Neural progenitor cell (in vitro differentiated cells): ENCODE data around the gene SEMA4G. TPM values are rescaled to one million over a fixed set of nuclear protein-coding genes. Genes with fewer than 3 reads are reported as not detected.

Experiments
- DNase-seq: peaks from one replicate; pipeline ENCODE4 v3.0.0-alpha.2; 2016; ENCODE audit warnings: low spot score
- H2AFZ ChIP-seq: fragments of 200-600 bp; sonication (generic); replicated peaks from 2 replicates; pipeline ENCODE4 v1.6.1; 2016; ENCODE audit warnings: antibody characterized with exemption
- H3F3A ChIP-seq: fragments of 200-600 bp; sonication (generic); 2 replicates; pipeline ENCODE4 v1.6.1; 2016; ENCODE audit warnings: antibody characterized with exemption, low read depth
- H3K27ac ChIP-seq: fragments of 200-600 bp; sonication (generic); 2 replicates; pipeline ENCODE4 v1.5.1; 2016; ENCODE audit warnings: mild to moderate bottlenecking
- H3K27me3 ChIP-seq: fragments of 200-600 bp; sonication (generic); 2 replicates; pipeline ENCODE4 v1.6.1; 2016; ENCODE audit warnings: mild to moderate bottlenecking, moderate library complexity
- H3K36me3 ChIP-seq: fragments of 200-600 bp; sonication (generic); 2 replicates; pipeline ENCODE4 v1.5.1; 2016
- H3K4me1 ChIP-seq: fragments of 200-600 bp; sonication (generic); 2 replicates; pipeline ENCODE4 v1.6.1; 2016; ENCODE audit warnings: mixed run types
- H3K4me2 ChIP-seq: fragments of 200-600 bp; sonication (generic); 2 replicates; pipeline ENCODE4 v1.6.1; 2016
- H3K4me3 ChIP-seq: fragments of 200-600 bp; sonication (generic); 2 replicates; pipeline ENCODE4 v1.5.1; 2016
- H3K79me2 ChIP-seq: fragments of 200-600 bp; sonication (generic); 2 replicates; pipeline ENCODE4 v1.6.1; 2016; ENCODE audit warnings: low read depth
- H3K9ac ChIP-seq: fragments of 200-600 bp; sonication (generic); 2 replicates; pipeline ENCODE4 v1.6.1; 2016
- H3K9me3 ChIP-seq: fragments of 200-600 bp; sonication (generic); 2 replicates; pipeline ENCODE4 v1.5.1; 2016; ENCODE audit warnings: low read depth
- H4K20me1 ChIP-seq: fragments of 200-600 bp; sonication (generic); 2 replicates; pipeline ENCODE4 v1.6.1; 2016; ENCODE audit warnings: low read depth
- H3K27ac Mint-ChIP-seq: 3 replicates; pipeline ENCODE4 v1.8.0; 2021; ENCODE audit warnings: mixed read lengths
- H3K27me3 Mint-ChIP-seq: 2 replicates; pipeline ENCODE4 v1.8.0; 2022; ENCODE audit warnings: low read depth, mild to moderate bottlenecking, inconsistent platforms, moderate library complexity, mixed read lengths; ENCODE audit not compliant: insufficient read depth
- H3K36me3 Mint-ChIP-seq: 3 replicates; pipeline ENCODE4 v1.8.0; 2021; ENCODE audit warnings: mixed read lengths
- H3K4me1 Mint-ChIP-seq: 3 replicates; pipeline ENCODE4 v1.8.0; 2021; ENCODE audit warnings: mixed read lengths
- H3K4me3 Mint-ChIP-seq: 3 replicates; pipeline ENCODE4 v1.8.0; 2021; ENCODE audit warnings: mild to moderate bottlenecking, moderate library complexity, mixed read lengths
- H3K9me3 Mint-ChIP-seq: 3 replicates; pipeline ENCODE4 v1.8.0; 2020; ENCODE audit warnings: mixed read lengths
- CTCF ChIP-seq: fragments of 200-600 bp; sonication (generic); IDR thresholded peaks from 2 replicates; pipeline ENCODE4 v1.5.1; 2017; ENCODE audit warnings: antibody characterized with exemption, mild to moderate bottlenecking
- EZH2 ChIP-seq: fragments of 200-600 bp; sonication (generic); IDR thresholded peaks from 2 replicates; pipeline ENCODE4 v1.6.1; 2017; ENCODE audit warnings: antibody characterized with exemption, mild to moderate bottlenecking, moderate library complexity
- EZH2phosphoT487 ChIP-seq: fragments of 200-600 bp; sonication (generic); IDR thresholded peaks from 2 replicates; pipeline ENCODE4 v1.6.1; 2017; ENCODE audit warnings: antibody characterized with exemption
- total RNA-seq: library from RNA; depleted of rRNA; stranded (reverse); fragments of >200 nt; gene quantifications from 2 replicates; pipeline ENCODE4 v1.2.3, GENCODE V29; 2015; ENCODE audit warnings: low replicate concordance

Gene SEMA4G
- total RNA-seq, 1 donor from 2014 or later, result 2.3 TPM

GRCh38 chr10:100977436-100977835, 8.1 kb downstream of the SEMA4G start:
- Histone ChIP-seq H3K9me3 (no peaks in the 10 kb centered on the region), H4K20me1 (no peaks in the 10 kb centered on the region), H2AFZ (no peak overlapping the region), H3K36me3 (no peaks in the 10 kb centered on the region), H3K4me1 (no peaks in the 10 kb centered on the region), H3K9ac (no peak overlapping the region), H3K79me2 (no peaks in the 10 kb centered on the region), H3K27me3 (no peaks in the 10 kb centered on the region), H3K27ac (no peak overlapping the region), H3K4me2 (no peak overlapping the region), H3K4me3 (no peak overlapping the region), H3F3A (no peaks in the 10 kb centered on the region)
- Mint-ChIP-seq H3K4me1 (peaks cover 4% of the 10 kb centered on the region), H3K27ac (no peak overlapping the region), H3K27me3 (peaks cover 12% of the 10 kb centered on the region), H3K36me3 (peaks cover 12% of the 10 kb centered on the region), H3K4me3 (no peak overlapping the region), H3K9me3 (no peaks in the 10 kb centered on the region)
- no peak for DNase-seq
- TF ChIP-seq EZH2 (no peak), EZH2phosphoT487 (no peak), CTCF (no peak)

GRCh38 chr10:100978121-100978900, 9.0 kb downstream of the SEMA4G start:
- Histone ChIP-seq H3K79me2 (no peaks in the 10 kb centered on the region), H3K9ac (no peak overlapping the region), H3F3A (no peaks in the 10 kb centered on the region), H3K27me3 (no peaks in the 10 kb centered on the region), H3K36me3 (no peaks in the 10 kb centered on the region), H3K4me1 (no peaks in the 10 kb centered on the region), H3K9me3 (no peaks in the 10 kb centered on the region), H3K4me2 (no peak overlapping the region), H4K20me1 (no peaks in the 10 kb centered on the region), H2AFZ (no peak overlapping the region), H3K4me3 (no peak overlapping the region), H3K27ac (no peak overlapping the region)
- Mint-ChIP-seq H3K9me3 (no peaks in the 10 kb centered on the region), H3K36me3 (peaks cover 16% of the 10 kb centered on the region), H3K27me3 (peaks cover 11% of the 10 kb centered on the region), H3K27ac (no peak overlapping the region), H3K4me1 (no peaks in the 10 kb centered on the region), H3K4me3 (no peak overlapping the region)
- no peak for DNase-seq
- TF ChIP-seq EZH2phosphoT487 (no peak), CTCF (no peak), EZH2 (no peak)

GRCh38 chr10:100978901-100979195, 9.5 kb downstream of the SEMA4G start:
- no peak for DNase-seq
- Mint-ChIP-seq H3K27me3 (peaks cover 10% of the 10 kb centered on the region), H3K4me3 (no peak overlapping the region), H3K4me1 (no peaks in the 10 kb centered on the region), H3K9me3 (no peaks in the 10 kb centered on the region), H3K36me3 (peaks cover 16% of the 10 kb centered on the region), H3K27ac (no peak overlapping the region)
- Histone ChIP-seq H3K27ac (no peak overlapping the region), H2AFZ (no peak overlapping the region), H3K4me2 (no peak overlapping the region), H3K4me1 (no peaks in the 10 kb centered on the region), H3K9ac (no peak overlapping the region), H3K36me3 (no peaks in the 10 kb centered on the region), H3K79me2 (no peaks in the 10 kb centered on the region), H3K9me3 (no peaks in the 10 kb centered on the region), H3F3A (no peaks in the 10 kb centered on the region), H3K27me3 (no peaks in the 10 kb centered on the region), H3K4me3 (no peak overlapping the region), H4K20me1 (no peaks in the 10 kb centered on the region)
- TF ChIP-seq EZH2 (no peak), CTCF (no peak), EZH2phosphoT487 (no peak)
